Measurements from ENCODE around the gene KRT36. TPM values are rescaled to one million over a fixed set of nuclear protein-coding genes. Genes with fewer than 3 reads are reported as not detected.

KRT36 gene
- total and polyA plus RNA-seq, 2 donors (not counting 3 experiments of a cell fraction or from before 2014, with no cell fraction given): 0.04 TPM; not detected in 1

DNA sequence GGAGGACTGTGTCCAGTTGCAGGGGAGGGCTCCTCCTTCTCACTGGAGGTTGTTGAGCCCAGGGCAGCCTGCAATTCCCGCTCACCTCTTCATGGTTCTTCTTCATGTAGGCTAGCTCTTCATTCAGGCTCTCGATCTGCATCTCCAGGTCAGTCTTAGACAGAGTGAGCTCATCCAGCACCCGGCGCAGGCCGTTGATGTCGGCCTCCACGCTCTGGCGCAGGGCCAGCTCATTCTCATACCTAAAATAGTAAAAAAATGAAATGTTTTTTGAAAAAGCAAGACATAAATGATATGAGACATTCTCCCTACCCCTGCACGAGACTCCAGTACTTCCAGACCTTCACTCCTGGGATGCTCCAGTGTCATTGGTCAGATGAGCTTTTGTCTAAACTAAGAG is 13.5 kb upstream of the KRT36 start:
- Histone ChIP-seq H3K27ac (ENCODE audit: insufficient read depth, low read depth, low read length) (no peak overlapping the region), H3K4me2 (ENCODE audit: insufficient read depth, low read length) (no peak overlapping the region), H3K36me3 (ENCODE audit: control insufficient read depth in 2 of 2, extremely low read depth in 1 of 2, insufficient read depth in 2 of 2, low read length in 2 of 2) (no peaks in the 10 kb centered on the region), H4K20me1 (replicated peaks; ENCODE audit: control insufficient read depth, extremely low read depth, insufficient read depth, low read length) (no peaks in the 10 kb centered on the region), H3K9ac (replicated peaks; ENCODE audit: extremely low read depth, insufficient read depth, low read length) (no peak overlapping the region), H3K9me1 (replicated peaks; ENCODE audit: control insufficient read depth, extremely low read depth, insufficient read depth, low read length) (no peaks in the 10 kb centered on the region), H3K79me2 (ENCODE audit: control insufficient read depth, insufficient read depth, low read length) (no peaks in the 10 kb centered on the region), H3K4me3 (replicated peaks in 1 of 3; ENCODE audit: insufficient read depth in 1 of 3, low read depth in 1 of 3, low read length in 3 of 3) (no peak overlapping the region), H3K9me3 (replicated peaks; ENCODE audit: control insufficient read depth, insufficient read depth, low read length) (no peaks in the 10 kb centered on the region), H2AFZ (ENCODE audit: low read depth, low read length) (no peak overlapping the region), H3K4me1 (ENCODE audit: control insufficient read depth, extremely low read depth, insufficient read depth, low read length) (peaks cover 12% of the 10 kb centered on the region), H3K27me3 (ENCODE audit: control insufficient read depth in 2 of 2, insufficient read depth in 2 of 2, low read length in 2 of 2) (no peaks in the 10 kb centered on the region)
- ChIA-PET POLR2A (no interaction called here), CTCF (interaction anchor here (1.0 to 2.4 kb wide), 4 partner anchors 9 to 181 kb away, joined by 3 to 14 read pairs (median 4); no protein-coding TSS in a partner anchor)
- dilution Hi-C loops (cut with MboI; ENCODE audit: extremely low pct_ligation_motif_present, low sequenced_read_pairs): no loop called here
- no TSS peak for BruUV-seq (replicated peaks)
- intact Hi-C loops (cut with micrococcal nuclease): no loop called here
- TF ChIP-seq POLR2A (IDR thresholded peaks at IDR 0.05; ENCODE audit: low read depth, low read length): no peak
- FAIRE-seq (no peak), DNase-seq (ENCODE audit: low read depth, low spot score) (no peak)

DNA sequence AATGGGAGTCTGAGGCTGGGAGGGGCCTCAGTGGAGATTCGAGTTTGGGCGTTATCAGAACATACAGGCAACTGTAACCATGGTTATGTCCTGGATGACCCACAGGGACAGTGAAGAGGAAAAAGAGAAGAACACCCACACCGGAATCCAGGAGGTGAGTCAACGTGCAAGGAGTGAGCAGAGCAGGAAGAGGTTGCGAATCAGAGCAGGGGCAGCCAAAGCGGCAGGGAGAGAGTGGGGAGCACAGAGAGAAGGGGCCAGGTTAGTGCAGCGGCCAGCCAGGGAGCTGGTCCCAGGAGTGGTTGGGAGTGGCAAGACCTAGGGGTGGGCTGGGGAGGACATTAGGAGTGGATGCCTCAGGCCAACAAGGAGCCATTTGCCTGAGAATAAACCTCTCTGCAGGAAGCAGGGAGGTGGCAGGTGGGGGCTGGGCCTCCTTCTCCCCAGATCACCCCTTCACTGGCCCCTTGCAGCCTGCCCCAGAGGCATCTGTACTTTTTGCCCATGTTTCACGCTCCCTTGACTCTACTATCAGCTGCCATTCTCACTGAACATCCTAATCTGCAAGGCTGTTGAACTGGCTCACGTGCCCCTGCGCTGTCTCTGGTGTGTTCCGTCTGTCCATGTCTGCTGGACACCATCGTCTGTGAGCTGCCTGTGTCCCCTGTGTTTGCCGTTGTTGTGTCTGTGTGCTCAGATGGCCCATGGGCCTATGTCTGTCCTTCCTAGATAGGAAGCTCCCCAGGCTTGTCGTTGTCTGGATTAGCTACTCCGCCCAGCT is 10.6 kb upstream of the KRT36 start:
- no peaks in the 10 kb centered on the region for H3K9me1 ChIP-seq (replicated peaks; ENCODE audit: control insufficient read depth, extremely low read depth, insufficient read depth, low read length)
- ChIA-PET POLR2A (no interaction called here), CTCF (interaction anchor here (0.7 to 22.3 kb wide), 8 partner anchors 13 to 590 kb away, joined by 3 to 350 read pairs (median 4); no protein-coding TSS in a partner anchor)
- dilution Hi-C loops (cut with MboI; ENCODE audit: extremely low pct_ligation_motif_present, low sequenced_read_pairs) (no loop called here), intact Hi-C loops (cut with micrococcal nuclease) (no loop called here)
- H2AFZ ChIP-seq (ENCODE audit: low read depth, low read length): peak overlapping the region; percentile 66
- TF ChIP-seq FOS (IDR thresholded peaks at IDR 0.05; ENCODE audit: borderline replicate concordance, insufficient read depth, low read length) (peak; percentile 71), MYC (IDR thresholded peaks at IDR 0.05; ENCODE audit: low read depth, low read length) (no peak), JUN (IDR thresholded peaks at IDR 0.05; ENCODE audit: borderline replicate concordance, insufficient read depth, insufficient read length, low read depth) (peak; percentile 22), GATA2 (IDR thresholded peaks at IDR 0.05; ENCODE audit: insufficient read depth, insufficient read length, low read depth, low read length) (peak; percentile 56)
- TF ChIP-seq, protein P1, sequence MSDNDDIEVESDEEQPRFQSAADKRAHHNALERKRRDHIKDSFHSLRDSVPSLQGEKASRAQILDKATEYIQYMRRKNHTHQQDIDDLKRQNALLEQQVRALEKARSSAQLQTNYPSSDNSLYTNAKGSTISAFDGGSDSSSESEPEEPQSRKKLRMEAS (IDR thresholded peaks at IDR 0.05; ENCODE audit: insufficient read depth, insufficient read length): no peak
- H3K27me3 ChIP-seq (ENCODE audit: control insufficient read depth in 2 of 2, insufficient read depth in 2 of 2, low read length in 2 of 2): no peaks in the 10 kb centered on the region
- no peaks in the 10 kb centered on the region for H3K9me3 ChIP-seq (replicated peaks; ENCODE audit: control insufficient read depth, insufficient read depth, low read length)
- no peak overlapping the region for H3K27ac ChIP-seq (ENCODE audit: insufficient read depth, low read depth, low read length)
- H4K20me1 ChIP-seq (replicated peaks; ENCODE audit: control insufficient read depth, extremely low read depth, insufficient read depth, low read length): no peaks in the 10 kb centered on the region
- no peaks in the 10 kb centered on the region for H3K36me3 ChIP-seq (ENCODE audit: control insufficient read depth in 2 of 2, extremely low read depth in 1 of 2, insufficient read depth in 2 of 2, low read length in 2 of 2)
- H3K4me3 ChIP-seq (replicated peaks in 1 of 3; ENCODE audit: insufficient read depth in 1 of 3, low read depth in 1 of 3, low read length in 3 of 3): no peak overlapping the region
- DNase-seq (ENCODE audit: low read depth, low spot score): peak; percentile 47
- H3K4me2 ChIP-seq (ENCODE audit: insufficient read depth, low read length): no peak overlapping the region
- no TSS peak for BruUV-seq (replicated peaks)
- peak; percentile 83 for FAIRE-seq
- H3K79me2 ChIP-seq (ENCODE audit: control insufficient read depth, insufficient read depth, low read length): no peaks in the 10 kb centered on the region
- no peak overlapping the region for H3K9ac ChIP-seq (replicated peaks; ENCODE audit: extremely low read depth, insufficient read depth, low read length)
- peaks cover 18% of the 10 kb centered on the region for H3K4me1 ChIP-seq (ENCODE audit: control insufficient read depth, extremely low read depth, insufficient read depth, low read length)

Data from endothelial cell of umbilical vein (primary cell).